GM19455 (cell line): ENCODE measurements around the gene MAP2K7.
"Not testable (repeated sequence)": the region's sequence is repeated elsewhere in the genome, so short reads cannot be mapped to it uniquely, and the experiment has no call there.

Experiments
- ATAC-seq: cut with Tn5 transposase; IDR thresholded peaks from one replicate; pipeline ENCODE4 v1.9.1; 2021; ENCODE audit not compliant: unreplicated experiment

MAP2K7 gene

GRCh38 chr19:7959211-7959610 lies 55.5 kb downstream of the MAP2K7 start:
- ATAC-seq: no peak

GRCh38 chr19:7961082-7961481 lies 57.4 kb downstream of the MAP2K7 start:
- not testable (repeated sequence) for ATAC-seq

DNA sequence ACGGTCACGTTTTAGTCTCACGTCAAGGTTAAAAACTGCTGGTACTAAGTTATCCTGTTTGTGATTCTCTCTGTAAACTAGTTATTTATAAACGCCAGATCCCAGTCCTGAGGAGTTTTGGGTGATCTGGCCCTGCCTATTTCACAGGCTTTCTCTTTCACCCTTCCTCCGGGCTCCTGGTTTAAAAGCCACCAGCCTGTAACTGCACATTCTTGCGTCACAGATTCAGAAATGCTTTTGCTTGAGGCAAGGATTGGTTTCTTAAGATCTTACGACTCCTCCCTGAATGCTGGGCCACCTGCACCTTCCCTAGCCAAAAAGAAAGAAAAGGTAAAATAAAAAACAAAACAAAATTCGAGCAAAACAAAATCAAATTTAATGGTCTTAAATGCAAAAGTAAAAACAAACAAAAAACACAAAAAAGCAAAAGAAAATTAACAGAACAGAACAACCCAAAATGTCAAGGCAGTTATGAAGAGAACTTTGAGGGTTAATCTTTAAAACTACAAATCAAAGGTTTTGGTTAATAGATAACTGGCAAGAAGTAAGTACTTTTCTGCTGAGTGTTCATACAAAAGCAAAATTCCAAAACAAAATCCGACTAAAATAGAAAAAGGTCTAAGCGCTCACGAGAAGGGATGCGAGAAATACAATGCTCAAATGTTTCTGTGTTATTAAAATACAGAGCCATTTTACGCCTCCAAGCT lies 58.4 kb downstream of the MAP2K7 start:
- no peak for ATAC-seq

DNA sequence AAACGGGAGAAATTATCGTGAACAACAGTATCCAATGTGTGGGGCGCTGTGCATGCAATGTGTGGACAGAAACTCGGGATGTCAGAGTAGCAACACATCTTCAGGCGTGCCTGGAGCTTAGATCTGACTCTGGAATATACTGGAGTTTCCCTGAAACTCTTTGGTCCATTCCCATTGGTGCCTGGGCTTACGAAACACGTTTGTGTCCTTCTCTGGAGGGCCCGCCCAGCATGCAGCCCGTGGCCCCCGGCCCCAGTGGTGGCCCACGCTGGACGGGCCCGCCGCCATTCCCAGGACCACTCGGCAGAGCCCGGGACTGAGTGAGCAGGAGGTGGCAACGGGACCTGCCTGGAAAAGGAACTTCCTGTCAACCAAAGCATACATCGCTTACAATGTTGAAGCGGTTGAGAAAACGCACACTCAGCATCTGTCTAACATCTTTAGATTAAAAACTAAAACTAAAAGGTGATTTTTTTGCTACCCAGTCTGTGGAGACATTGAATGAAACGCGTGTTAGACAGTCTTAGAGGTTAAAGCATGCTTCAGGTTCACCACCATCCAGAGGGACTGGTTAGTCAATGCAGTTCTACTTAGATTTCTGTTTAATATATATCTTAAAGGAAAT lies 59.1 kb downstream of the MAP2K7 start:
- no peak for ATAC-seq

- ATAC-seq: no peak
Observed at GRCh38 chr19:7963566-7963965, 59.9 kb downstream of the MAP2K7 start.
